NCI-H1092 (cell line): Measurements from ENCODE around the gene MOK.

Experiments
- DNase-seq: peaks from one replicate; lab custom pipeline; 2025; lab: John Stamatoyannopoulos, UW

MOK gene

DNA sequence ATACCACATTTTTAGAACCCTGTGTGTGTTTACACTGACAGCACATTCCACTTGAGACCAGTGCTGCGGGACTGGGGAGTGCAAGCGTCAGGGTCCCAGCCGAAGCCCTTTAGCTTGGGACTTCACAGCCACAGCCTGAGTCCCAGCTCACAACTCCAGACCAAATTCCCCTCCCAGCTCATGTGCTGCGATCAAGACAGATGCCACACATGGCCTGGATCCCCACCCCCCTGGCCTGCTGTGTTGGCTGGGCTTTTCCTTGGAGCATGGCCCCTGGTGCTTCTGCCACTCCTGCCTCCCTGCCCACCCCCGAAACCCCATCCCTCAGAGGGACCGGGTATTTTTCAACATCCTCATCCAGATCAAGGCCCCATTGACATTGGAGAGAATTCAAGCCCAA is 101.6 kb downstream of the MOK start:
- no peak for DNase-seq

GRCh38 chr14:102202944-102203343 is 102.0 kb downstream of the MOK start:
- no peak for DNase-seq

DNA sequence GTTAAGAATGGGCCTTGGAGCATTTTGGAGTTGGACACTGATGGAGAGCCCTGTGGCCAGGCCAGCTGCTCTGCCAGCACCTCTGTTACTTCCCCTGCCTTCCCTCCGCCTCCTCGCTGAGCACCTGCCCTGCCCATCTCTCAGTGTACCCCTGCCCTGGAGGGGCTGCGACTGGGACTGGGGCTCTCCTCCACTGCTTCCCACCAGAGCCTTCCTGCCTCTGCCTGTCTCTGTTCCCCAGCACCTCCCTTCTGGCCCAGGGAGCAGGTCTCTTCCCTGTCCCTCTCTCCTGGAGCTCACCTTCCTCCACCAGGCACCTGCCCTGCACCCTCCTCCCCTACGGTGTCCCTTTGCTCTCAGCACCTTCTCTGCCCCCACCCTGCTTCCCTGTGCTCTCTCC is 103.2 kb downstream of the MOK start:
- DNase-seq = no peak

DNA sequence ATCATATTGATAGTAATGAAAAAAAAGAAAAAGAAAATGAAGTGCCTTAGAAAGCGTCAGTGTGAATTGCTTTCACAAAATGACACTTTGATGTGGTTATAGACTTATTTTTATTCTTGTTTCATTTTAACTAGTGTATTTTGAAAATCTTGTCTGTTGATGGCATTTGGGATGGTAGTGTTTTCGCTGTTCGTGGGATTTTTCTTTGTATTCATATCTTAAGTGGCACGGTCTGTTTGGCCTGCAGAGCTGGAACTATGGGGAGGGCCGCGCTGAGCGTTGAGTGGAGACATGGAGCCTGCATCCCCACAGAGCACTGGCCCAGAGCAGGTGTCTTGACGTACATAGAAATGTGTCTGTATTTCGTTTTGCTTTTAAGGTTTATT is 103.6 kb downstream of the MOK start:
- no peak for DNase-seq

DNA sequence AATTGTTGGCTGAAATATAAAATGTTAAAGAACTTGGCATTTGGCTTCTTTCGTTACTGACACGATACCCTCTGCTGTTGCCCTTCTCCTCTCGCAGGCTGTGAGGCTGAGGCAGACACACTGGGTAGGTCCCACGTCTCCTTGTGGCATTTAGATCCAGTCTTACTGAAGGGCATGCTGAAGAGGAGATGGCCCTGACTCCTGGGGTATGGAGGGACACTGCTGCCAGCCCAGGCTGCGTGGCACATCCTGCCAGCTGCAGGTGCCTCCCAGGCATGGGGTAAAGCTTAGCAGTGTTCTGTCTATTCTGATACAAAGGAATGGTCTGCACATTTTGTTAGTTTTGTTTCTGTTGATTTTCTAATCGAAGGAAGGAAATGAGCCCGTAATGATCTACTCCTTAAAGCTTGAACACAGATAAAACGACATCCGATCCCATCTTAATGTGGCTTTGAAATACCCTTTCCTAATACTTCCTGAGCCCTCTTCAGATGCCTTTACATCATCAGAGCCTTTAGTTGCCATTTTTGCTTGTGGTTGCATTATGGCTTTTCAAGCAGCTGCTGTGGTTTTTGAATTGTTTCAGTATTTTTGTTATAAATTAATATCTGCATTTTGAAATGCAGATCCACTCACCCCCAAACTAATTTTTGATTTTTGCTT is 104.1 kb downstream of the MOK start:
- DNase-seq = no peak

GRCh38 chr14:102197317-102197853 is 107.6 kb downstream of the MOK start:
- no peak for DNase-seq

- no peak for DNase-seq
Measured at GRCh38 chr14:102196902-102197230, 108.1 kb downstream of the MOK start.

- DNase-seq = no peak
Measured at GRCh38 chr14:102196039-102196901, 108.7 kb downstream of the MOK start.

DNA sequence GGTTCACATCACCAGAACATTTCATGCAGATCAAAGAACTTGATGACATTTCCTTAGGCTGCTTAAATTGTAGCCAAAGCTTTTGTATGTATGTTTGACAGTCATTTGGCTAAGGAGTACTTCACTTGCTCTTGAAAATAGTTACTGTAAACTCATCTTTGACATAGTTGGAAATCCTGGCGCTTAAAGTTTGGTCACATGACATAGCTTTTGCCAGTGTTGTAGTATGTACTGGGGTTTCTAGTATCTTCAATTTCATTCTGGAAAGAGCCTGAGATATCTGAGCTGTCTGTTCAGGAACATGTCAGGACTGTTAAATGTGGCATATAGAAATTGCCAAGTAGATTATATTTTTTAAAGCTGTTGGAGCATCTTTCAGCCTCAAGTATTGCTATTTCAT is 109.5 kb downstream of the MOK start:
- no peak for DNase-seq

DNA sequence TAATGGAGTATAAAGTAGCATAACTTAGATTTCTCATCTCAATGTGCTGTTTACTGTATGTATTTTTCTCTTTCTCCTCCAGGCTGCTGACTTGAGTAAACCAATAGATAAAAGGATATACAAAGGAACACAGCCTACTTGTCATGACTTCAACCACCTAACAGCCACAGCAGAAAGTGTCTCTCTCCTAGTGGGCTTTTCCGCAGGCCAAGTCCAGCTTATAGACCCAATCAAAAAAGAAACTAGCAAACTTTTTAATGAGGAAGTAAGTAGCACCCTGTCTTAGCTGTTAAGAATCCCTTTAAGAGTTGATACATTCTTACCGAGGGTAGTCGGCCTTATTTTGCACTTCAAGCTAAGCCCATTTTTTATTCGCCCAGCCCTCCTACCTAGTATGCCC is 110.1 kb downstream of the MOK start:
- no peak for DNase-seq

GRCh38 chr14:102192840-102193502 is 112.0 kb downstream of the MOK start:
- DNase-seq = no peak

- DNase-seq = no peak
Measured at GRCh38 chr14:102189874-102190273, 115.1 kb downstream of the MOK start.

GRCh38 chr14:102188187-102188586 is 116.8 kb downstream of the MOK start:
- DNase-seq = no peak

GRCh38 chr14:102187568-102188001 is 117.4 kb downstream of the MOK start:
- no peak for DNase-seq

- no peak for DNase-seq
Measured at GRCh38 chr14:102187044-102187443, 117.9 kb downstream of the MOK start.

GRCh38 chr14:102185360-102185759 is 119.6 kb downstream of the MOK start:
- DNase-seq = no peak

- DNase-seq = no peak
Measured at GRCh38 chr14:102184316-102185035, 120.5 kb downstream of the MOK start.

- DNase-seq = no peak
Measured at GRCh38 chr14:102183886-102184285, 121.1 kb downstream of the MOK start.

DNA sequence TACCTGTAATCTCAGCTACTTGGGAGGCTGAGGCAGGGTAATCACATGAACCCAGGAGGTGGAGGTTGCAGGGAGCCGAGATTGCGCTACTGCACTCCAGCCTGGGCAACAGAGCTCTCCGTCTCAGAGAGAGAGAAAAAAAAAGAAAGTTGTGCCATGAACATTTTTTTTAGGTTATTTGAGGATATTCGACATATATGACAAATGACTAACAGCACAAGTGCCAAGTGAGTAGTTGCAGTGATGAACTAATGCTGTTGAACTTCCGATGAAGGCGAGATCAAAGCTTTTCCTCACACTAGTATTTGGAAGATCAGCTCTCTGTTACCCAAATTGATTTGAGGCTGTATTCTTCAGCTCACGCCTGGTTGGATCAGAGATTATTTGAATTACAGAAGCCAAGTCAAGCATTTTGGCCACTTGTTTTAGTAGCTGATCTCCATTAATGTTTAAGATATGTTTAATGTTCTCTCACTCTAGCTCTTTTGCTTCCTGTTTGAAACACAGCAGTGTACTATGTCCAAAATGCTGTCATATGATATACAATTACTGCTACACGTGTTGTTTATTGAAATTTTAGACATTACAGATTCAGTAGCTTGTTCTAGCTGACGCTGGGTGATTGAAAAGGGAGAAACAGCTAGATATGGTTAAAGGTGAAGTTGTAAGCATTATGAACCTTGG is 121.9 kb downstream of the MOK start:
- DNase-seq = no peak

- DNase-seq = no peak
Measured at GRCh38 chr14:102182190-102182589, 122.8 kb downstream of the MOK start.

DNA sequence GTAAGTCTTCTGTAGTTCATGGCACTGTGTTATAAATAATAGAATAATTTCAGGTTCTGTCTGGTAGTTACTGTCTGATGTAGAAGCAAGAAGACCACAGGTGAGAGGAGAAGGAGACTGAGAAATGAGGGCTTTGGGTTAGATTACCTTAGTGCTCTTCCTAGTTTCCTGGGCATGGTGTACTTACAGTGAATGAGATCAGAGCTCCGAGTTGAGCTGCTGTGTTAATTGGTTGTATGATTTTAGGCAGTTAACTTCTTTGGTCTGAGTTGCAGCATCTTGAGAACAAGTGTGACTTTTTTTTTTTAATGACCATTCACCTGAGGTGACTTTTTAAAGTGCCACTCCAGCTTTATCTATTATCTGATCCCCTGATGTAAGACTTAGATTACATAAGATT is 123.8 kb downstream of the MOK start:
- no peak for DNase-seq
